Endothelial cell of umbilical vein (primary cell): Measurements from ENCODE around the gene SLC43A1. TPM values are rescaled to one million over a fixed set of nuclear protein-coding genes. Genes with fewer than 3 reads are reported as not detected.

Source experiments
- BruUV-seq: library from RNA; stranded (reverse); fragments of 400-500 nt; replicated peaks from 2 replicates; lab custom pipeline; 2021; lab: Mats Ljungman, UMichigan
- CTCF ChIA-PET: fragments of 300-600, 350-600 bp; sonication (Branson Sonifier 250); formaldehyde crosslinking; loops from one replicate; lab custom pipeline; 2021; ENCODE audit warnings: antibody characterized with exemption, inconsistent platforms; lab: Charles Lee
- POLR2A ChIA-PET: fragments of 300-600, 350-600 bp; sonication (Branson Sonifier 250); formaldehyde crosslinking; loops from one replicate; lab custom pipeline; 2021; ENCODE audit warnings: antibody characterized with exemption, inconsistent platforms; lab: Charles Lee
- DNase-seq: peaks from one replicate; pipeline ENCODE4 v3.0.0-alpha.2; 2011; ENCODE audit warnings: low read depth, low spot score
- FAIRE-seq: peaks from 2 replicates; lab custom pipeline; 2011; peaks lifted over from hg19 to GRCh38; lab: Jason Lieb, UNC
- H2AFZ ChIP-seq: 2 replicates; pipeline ENCODE4 v1.6.0; 2012; ENCODE audit warnings: low read depth, low read length, control low read depth, inconsistent platforms
- H3K27ac ChIP-seq: 2 replicates; pipeline ENCODE4 v1.5.1; 2011; ENCODE audit warnings: low read depth, mild to moderate bottlenecking, control low read depth, low read length, moderate library complexity; ENCODE audit not compliant: insufficient read depth
- H3K27me3 ChIP-seq, 2 experiments: 2 replicates each; pipeline versions ENCODE4 v1.6.0 to v1.6.1; 2011; ENCODE audit warnings: low read length in 2 of 2, mixed read lengths in 1 of 2; ENCODE audit not compliant: control insufficient read depth in 2 of 2, insufficient read depth in 2 of 2
- H3K36me3 ChIP-seq, 2 experiments: 2 replicates in 1 of 2; 3 replicates in 1 of 2; pipeline ENCODE4 v1.5.1; 2011; ENCODE audit warnings: low read length in 2 of 2, mild to moderate bottlenecking in 1 of 2, moderate library complexity in 1 of 2; ENCODE audit not compliant: control insufficient read depth in 2 of 2, insufficient read depth in 2 of 2; ENCODE audit errors: extremely low read depth in 1 of 2
- H3K4me1 ChIP-seq: 3 replicates; pipeline ENCODE4 v1.5.1; 2011; ENCODE audit warnings: mild to moderate bottlenecking, low read length; ENCODE audit not compliant: control insufficient read depth, insufficient read depth; ENCODE audit errors: extremely low read depth
- H3K4me2 ChIP-seq: 2 replicates; pipeline ENCODE4 v1.6.1; 2011; ENCODE audit warnings: low read length, control low read depth, mixed read lengths; ENCODE audit not compliant: insufficient read depth
- H3K4me3 ChIP-seq, 3 experiments: fragments of 200-600 bp in 1 of 3; sonication (generic), shearing (Covaris generic) in 1 of 3; replicated peaks in 1 of 3; 2 replicates each; pipeline ENCODE4 v1.5.1; 2011 to 2016; ENCODE audit warnings: control low read depth in 3 of 3, low read length in 3 of 3, mild to moderate bottlenecking in 2 of 3, inconsistent platforms in 1 of 3, low read depth in 1 of 3, moderate library complexity in 1 of 3; ENCODE audit not compliant: insufficient read depth in 1 of 3
- H3K79me2 ChIP-seq: 2 replicates; pipeline ENCODE4 v1.6.0; 2012; ENCODE audit warnings: low read length, inconsistent platforms; ENCODE audit not compliant: control insufficient read depth, insufficient read depth
- H3K9ac ChIP-seq: replicated peaks from 2 replicates; pipeline ENCODE3; 2011; ENCODE audit warnings: low read length, control low read depth; ENCODE audit not compliant: insufficient read depth; ENCODE audit errors: extremely low read depth
- H3K9me1 ChIP-seq: replicated peaks from 3 replicates; pipeline ENCODE4 v1.6.0; 2011; ENCODE audit warnings: mild to moderate bottlenecking, low read length; ENCODE audit not compliant: control insufficient read depth, insufficient read depth; ENCODE audit errors: extremely low read depth
- H3K9me3 ChIP-seq: replicated peaks from 2 replicates; pipeline ENCODE4 v1.5.1; 2012; ENCODE audit warnings: low read length, inconsistent platforms; ENCODE audit not compliant: control insufficient read depth, insufficient read depth
- H4K20me1 ChIP-seq: replicated peaks from 2 replicates; pipeline ENCODE3; 2011; ENCODE audit warnings: mild to moderate bottlenecking, low read length; ENCODE audit not compliant: control insufficient read depth, insufficient read depth; ENCODE audit errors: extremely low read depth
- EZH2 ChIP-seq: IDR thresholded peaks from 2 replicates; pipeline ENCODE4 v1.6.1; 2012; ENCODE audit warnings: borderline replicate concordance, low read depth, mild to moderate bottlenecking, moderate library complexity, low read length, inconsistent platforms; ENCODE audit not compliant: severe bottlenecking
- FOS ChIP-seq: IDR thresholded peaks from 2 replicates; pipeline ENCODE4 v1.6.1; 2011; ENCODE audit warnings: mild to moderate bottlenecking, low read length, moderate library complexity, borderline replicate concordance; ENCODE audit not compliant: insufficient read depth
- GATA2 ChIP-seq: IDR thresholded peaks from 2 replicates; pipeline ENCODE4 v1.7.0; 2011; ENCODE audit warnings: low read depth, mild to moderate bottlenecking, moderate library complexity, mixed read lengths, low read length; ENCODE audit not compliant: insufficient read length, insufficient read depth
- JUN ChIP-seq: IDR thresholded peaks from 2 replicates; pipeline ENCODE4 v1.6.1; 2011; ENCODE audit warnings: borderline replicate concordance, low read depth; ENCODE audit not compliant: insufficient read length, insufficient read depth
- POLR2A ChIP-seq: IDR thresholded peaks from 2 replicates; pipeline ENCODE4 v1.6.1; 2012; ENCODE audit warnings: low read depth, mild to moderate bottlenecking, control low read depth, low read length
- dilution Hi-C: fragments of 300-500 bp; cut with MboI; formaldehyde crosslinking; loops from one replicate; pipeline ENCODE4 v1.15.0; 2019; ENCODE audit warnings: low sequenced_read_pairs; ENCODE audit not compliant: extremely low pct_ligation_motif_present
- intact Hi-C: fragments of 100-400 bp; cut with micrococcal nuclease; formaldehyde crosslinking; loops from one replicate; pipeline ENCODE4 v1.10.0; 2022
- polyA plus RNA-seq, 4 experiments: library from polyadenylated mRNA; depleted of rRNA in 3 of 4; stranded (reverse) in 3 of 4; unstranded in 1 of 4; fragments of >200 nt; gene quantifications; 2 replicates each; pipeline versions ENCODE4 v1.2.1 to v1.2.3, GENCODE V29; 2011 to 2012; ENCODE audit warnings: missing spikeins in 1 of 4
- total RNA-seq: library from RNA; stranded (reverse); gene quantifications from 2 replicates; pipeline ENCODE4 v1.2.3, GENCODE V29; 2021
- TF ChIP-seq, protein P1 (sequence below): IDR thresholded peaks from 2 replicates; pipeline ENCODE4 v1.6.1; 2011; ENCODE audit not compliant: insufficient read depth, insufficient read length

Gene SLC43A1
- total and polyA plus RNA-seq, 2 donors (not counting 3 experiments of a cell fraction or from before 2014, with no cell fraction given) = 13.7 to 19.5 TPM

DNA sequence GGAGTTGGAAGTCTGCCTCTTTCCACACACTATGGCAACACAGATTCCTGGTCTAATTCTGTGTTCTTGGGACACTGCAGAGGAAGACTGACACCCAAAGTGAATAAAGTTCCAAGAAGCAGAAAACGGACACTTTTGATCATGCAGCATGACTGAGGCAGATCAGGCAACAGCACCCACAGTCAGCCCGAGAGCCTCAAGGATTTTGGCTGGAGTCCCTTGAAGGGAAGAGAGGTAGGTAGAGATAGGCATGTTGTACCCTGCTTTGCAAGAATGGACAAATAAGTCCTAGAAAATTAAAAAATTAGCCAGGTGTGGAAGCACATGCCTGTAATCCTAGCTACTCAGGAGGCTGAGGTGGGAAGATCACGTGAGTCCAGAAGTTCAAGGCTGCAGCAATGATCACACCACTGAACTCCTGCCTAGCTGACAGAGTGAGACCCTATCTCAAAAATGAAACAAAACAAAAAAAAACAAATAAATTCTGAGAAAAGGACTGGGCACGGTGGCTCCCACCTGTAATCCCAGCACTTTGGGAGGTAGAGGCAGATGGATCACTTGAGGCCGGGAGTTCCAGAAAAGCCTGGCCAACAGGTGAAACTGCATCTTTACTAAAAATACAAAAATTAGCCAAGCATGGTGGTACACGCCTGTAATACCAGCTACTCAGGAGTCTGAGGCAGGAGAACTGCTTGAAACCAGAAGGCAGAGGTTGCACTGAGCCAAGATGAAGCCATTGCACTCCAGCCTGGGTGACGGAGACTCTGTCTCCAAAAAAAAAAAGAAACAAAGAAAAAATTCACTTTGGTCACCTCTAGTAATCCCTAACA is 6.9 kb downstream of the SLC43A1 start:
- no peak for FAIRE-seq
- H3K9me3 ChIP-seq = no peaks in the 10 kb centered on the region
- no peaks in the 10 kb centered on the region for H3K79me2 ChIP-seq
- H3K4me2 ChIP-seq = no peak overlapping the region
- BruUV-seq = no TSS peak
- dilution Hi-C loops = no loop called here
- no peak overlapping the region for H3K4me3 ChIP-seq
- H3K36me3 ChIP-seq = no peaks in the 10 kb centered on the region
- H3K9ac ChIP-seq = no peak overlapping the region
- CTCF ChIA-PET = interaction anchor here (8.2 kb wide), 1 partner anchor 15 kb away, joined by 95 read pairs; no protein-coding TSS in a partner anchor
- H3K27me3 ChIP-seq = no peaks in the 10 kb centered on the region
- H3K27ac ChIP-seq = no peak overlapping the region
- TF ChIP-seq GATA2 (no peak), POLR2A (no peak), FOS (no peak), EZH2 (no peak), JUN (no peak)
- TF ChIP-seq, protein P1, sequence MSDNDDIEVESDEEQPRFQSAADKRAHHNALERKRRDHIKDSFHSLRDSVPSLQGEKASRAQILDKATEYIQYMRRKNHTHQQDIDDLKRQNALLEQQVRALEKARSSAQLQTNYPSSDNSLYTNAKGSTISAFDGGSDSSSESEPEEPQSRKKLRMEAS = no peak
- H2AFZ ChIP-seq = no peak overlapping the region
- intact Hi-C loops = no loop called here
- no peaks in the 10 kb centered on the region for H4K20me1 ChIP-seq
- no peak for DNase-seq
- H3K9me1 ChIP-seq = no peaks in the 10 kb centered on the region
- H3K4me1 ChIP-seq = peaks cover under 1% of the 10 kb centered on the region
- POLR2A ChIA-PET = no interaction called here

DNA sequence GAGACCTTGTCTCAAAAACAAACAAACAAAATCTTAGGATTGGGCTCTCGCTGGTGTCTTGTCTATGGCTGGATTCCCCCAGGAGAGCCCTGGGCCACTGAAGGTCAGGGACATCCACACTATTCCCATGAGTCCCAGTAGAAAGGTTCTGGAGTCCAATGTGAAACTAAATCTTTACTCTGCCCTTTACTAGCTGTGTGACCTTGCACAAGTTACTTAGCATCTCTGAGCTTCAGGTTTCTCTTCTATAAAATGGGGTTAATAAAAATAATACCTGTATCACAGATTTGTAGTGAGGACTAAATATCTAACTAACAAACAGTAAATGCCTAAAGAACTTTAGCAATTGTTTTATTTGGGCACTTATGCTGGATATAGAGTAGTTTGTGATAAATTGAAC is 9.0 kb downstream of the SLC43A1 start:
- H3K79me2 ChIP-seq = no peaks in the 10 kb centered on the region
- H3K9me3 ChIP-seq = no peaks in the 10 kb centered on the region
- DNase-seq (no peak), FAIRE-seq (no peak)
- H3K27me3 ChIP-seq = no peaks in the 10 kb centered on the region
- no peak overlapping the region for H3K4me2 ChIP-seq
- dilution Hi-C loops (no loop called here), intact Hi-C loops (no loop called here)
- no TSS peak for BruUV-seq
- no peaks in the 10 kb centered on the region for H3K4me1 ChIP-seq
- H3K36me3 ChIP-seq = no peaks in the 10 kb centered on the region
- no peaks in the 10 kb centered on the region for H4K20me1 ChIP-seq
- no peak overlapping the region for H3K27ac ChIP-seq
- no peak overlapping the region for H3K4me3 ChIP-seq
- H3K9me1 ChIP-seq = no peaks in the 10 kb centered on the region
- CTCF ChIA-PET = interaction anchor here (0.9 to 8.2 kb wide), 3 partner anchors 13 to 23 kb away, joined by 4 to 95 read pairs (median 4); no protein-coding TSS in a partner anchor
- H2AFZ ChIP-seq = no peak overlapping the region
- no peak overlapping the region for H3K9ac ChIP-seq
- POLR2A ChIA-PET = no interaction called here
- no peak for TF ChIP-seq JUN
